Dermis blood vessel endothelial cell (primary cell): ENCODE measurements around the gene TP53I3. TPM values are rescaled to one million over a fixed set of nuclear protein-coding genes. Genes with fewer than 3 reads are reported as not detected.
"Not testable (repeated sequence)": the region's sequence is repeated elsewhere in the genome, so short reads cannot be mapped to it uniquely, and the experiment has no call there.

Source experiments
- DNase-seq: peaks from one replicate; pipeline ENCODE4 v3.0.0; 2010
- total RNA-seq: library from RNA; depleted of rRNA; stranded (reverse); fragments of >200 nt; gene quantifications from 2 replicates; pipeline ENCODE4 v1.2.3, GENCODE V29; 2014

TP53I3 gene
- total RNA-seq, 1 donor from 2014 or later = 88.3 TPM

DNA sequence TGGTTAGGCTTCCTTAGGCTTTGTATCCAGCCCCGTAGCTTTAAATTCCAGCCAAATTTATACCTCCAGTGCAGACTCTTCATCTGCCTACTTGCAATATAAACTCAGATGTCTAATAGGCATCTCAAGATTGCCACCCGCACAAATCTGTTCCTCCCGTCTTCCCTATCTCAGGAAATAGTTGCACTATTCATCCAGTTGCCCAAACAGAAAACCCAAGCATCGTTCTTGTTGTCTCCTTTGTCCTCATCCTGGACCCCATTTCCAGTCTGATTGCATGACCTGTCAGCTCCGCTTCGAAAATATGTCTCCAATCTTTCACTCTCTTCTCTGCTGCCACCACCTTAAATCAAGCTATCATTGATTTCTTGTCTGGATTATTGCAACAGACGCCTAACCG is 32.8 kb downstream of the TP53I3 start:
- DNase-seq = no peak

DNA sequence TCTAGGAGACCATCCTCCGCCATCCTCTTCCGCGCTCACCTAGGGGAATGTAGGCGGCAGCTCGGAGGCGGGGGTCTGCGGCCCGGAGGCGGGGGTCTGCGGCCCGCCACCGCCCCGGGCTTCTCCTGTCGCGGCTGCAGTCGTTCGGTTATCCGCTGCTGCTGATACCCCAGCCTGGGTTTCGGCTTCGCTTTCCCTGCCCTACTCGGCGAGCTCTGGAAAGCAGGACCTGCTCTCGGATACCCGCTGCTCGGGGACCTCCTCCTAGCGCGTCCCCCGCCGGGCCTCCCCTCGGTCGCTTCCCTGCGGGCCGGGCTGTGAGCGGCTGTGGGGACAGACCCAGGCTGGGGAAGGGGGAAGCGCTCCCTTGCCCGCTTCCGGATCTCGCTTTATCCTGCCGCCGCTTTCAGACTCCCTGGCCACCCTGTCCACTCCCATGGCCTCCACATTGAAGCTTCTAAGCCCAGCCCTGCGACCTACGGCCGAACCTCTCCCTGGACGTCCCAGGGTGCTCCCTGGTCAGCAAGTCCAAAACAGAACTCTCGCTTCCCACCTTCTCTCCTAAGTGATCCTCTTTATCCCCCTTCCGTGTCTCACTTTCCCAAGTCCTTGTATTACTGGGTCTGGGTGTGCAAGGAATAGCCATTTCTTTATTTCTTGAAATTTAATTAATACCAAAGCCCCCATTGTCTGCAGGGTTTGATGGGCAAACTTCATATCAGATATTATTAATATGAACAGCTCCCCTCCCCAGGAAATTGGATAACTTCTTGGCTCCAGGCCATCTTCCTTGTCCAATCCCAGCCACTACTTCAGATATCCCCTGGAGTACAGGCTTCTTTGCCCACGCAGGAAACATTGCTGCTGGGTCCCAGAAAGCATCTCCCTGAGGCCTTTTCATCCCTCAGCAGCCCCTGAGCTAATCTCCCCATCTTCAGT is 34.3 kb downstream of the TP53I3 start:
- peak; percentile 35 for DNase-seq

GRCh38 chr2:24049485-24050021 is 35.1 kb downstream of the TP53I3 start, which contains the start of gene FKBP1B:
Gene FKBP1B (plus strand): TSS chr2:24049741. CDS start chr2:24049850, 109 bp downstream.
- peak; percentile 46 for DNase-seq

DNA sequence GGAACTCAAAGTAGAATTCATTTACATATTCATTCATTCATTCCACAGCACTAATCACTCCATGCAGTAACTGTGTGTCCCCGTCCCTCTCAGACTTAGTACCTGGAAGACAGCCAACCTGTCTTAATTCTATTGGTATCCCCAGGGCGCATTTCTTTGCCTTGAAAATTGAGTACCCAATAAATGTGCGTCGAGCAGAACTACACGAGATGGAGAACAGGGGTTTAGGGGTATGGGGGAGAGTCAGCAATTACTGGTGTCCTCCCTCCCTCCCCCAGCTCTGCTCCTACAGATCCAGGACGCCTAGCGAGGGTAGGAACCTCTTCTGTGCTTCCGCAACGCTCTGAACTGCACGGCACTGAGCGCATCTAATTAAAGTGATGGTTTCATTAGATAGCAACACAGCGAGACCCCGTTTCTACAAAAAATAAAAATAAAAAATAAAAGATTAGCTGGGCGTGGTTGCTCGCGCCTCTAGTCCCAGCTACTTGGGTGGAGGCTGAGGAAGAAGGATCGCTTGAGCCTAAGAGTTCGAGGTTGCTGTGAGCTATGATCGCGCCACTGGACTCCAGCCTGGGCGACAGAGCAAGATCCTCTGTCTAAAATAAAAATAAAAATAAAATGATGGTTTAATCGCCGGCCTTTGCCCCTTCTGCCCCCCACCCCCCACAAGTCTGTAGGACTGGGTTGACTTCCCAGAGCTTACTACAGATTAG is 35.7 kb downstream of the TP53I3 start:
- no peak for DNase-seq

GRCh38 chr2:24047703-24048033 is 37.0 kb downstream of the TP53I3 start:
- DNase-seq = no peak

DNA sequence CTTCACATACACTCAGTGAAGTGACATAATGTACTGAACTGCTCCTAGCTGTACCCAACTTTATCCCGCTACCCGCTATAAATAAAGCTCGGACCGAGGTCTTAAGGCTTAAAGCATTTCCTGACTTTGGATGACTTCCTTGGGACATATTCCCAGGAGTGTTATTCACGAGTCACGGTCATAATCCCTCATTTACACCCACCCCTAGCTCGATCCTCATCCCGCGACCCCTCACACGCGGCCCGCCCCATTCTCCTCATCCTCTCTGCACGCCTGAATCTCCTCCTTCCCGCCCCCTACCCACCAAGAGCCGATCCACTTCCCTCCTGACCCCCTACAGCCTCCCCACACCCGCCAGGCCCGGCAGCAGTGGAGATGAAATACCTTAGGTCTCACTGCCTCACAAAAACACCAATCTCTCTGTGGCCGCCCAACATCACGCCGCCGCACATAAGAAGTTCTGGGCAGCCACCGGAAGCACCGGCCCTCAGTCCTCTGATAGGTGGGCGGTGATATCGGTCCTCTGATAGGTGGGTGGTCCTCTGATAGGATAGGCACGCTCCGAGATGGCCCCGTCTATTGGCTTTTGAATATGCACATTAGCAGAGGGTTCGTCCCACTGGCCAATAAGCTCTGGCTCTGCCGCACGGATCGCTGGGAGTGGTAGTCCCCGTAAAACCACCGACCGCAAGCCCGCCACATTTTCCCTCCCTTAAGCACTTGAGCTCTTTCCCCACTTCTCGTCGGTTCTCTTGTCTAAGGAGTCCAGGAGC is 37.5 kb downstream of the TP53I3 start, which contains the start of gene WDCP:
Gene WDCP (minus strand): TSS at position 462 of the 773 bp plus-strand sequence. CDS start 7,897 bp downstream, outside the sequence.
- peak; percentile 99 for DNase-seq

GRCh38 chr2:24046599-24046929 is 38.1 kb downstream of the TP53I3 start:
- DNase-seq = no peak

- no peak for DNase-seq
Measured at GRCh38 chr2:24045511-24046508, 38.8 kb downstream of the TP53I3 start.

DNA sequence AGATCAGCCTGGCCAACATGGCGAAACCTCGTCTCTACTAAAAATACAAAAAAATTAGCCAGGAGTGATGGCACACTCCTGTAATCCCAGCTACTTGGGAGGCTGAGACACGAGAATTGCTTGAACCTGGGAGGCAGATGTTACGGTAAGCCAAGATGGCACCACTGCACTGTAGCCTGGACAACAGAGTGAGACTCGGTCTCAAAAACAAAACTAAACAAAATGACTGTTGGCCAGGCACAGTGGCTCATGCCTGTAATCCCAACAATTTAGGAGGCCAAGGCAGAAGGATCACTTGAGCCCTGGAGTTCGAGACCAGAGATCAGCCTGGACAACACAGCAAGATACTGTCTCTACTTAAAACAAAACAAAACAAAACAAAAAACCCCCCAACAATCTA is 41.5 kb downstream of the TP53I3 start:
- not testable (repeated sequence) for DNase-seq

GRCh38 chr2:24040511-24040910 is 44.1 kb downstream of the TP53I3 start:
- DNase-seq = no peak

DNA sequence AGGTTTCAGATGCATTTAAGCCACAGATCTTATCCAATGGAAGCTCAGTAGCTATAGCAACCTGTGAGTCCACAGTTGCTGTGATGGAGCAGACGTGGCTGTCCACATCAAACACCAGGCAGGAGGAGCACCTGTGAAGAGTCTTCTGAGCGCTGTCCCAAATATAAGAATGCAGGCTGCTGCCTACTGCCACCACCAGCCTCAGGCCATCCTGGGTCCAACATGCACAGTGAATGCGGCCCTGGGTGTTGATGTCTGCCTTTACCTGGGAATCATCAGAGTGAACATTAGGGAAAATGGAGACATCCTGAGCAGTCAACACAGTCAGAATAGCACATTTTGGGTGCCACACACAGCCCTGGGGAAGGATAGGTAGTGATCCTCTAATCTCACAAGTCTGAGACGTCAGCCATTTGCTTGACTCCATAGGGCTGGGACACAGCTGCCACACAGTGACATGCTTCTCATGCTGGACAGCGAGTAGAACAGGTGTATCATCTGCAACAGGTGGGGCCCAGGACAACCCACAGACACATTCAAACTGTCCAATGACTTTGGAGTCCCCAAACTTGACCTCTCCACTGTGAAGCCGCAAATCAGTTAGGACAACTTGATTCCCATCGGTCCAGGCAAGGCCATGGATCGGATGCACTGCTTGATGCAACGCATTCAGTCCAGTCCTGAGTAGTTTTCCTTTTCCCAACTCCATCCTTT is 45.7 kb downstream of the TP53I3 start:
- DNase-seq = no peak

Other genes with a start within 250 kb of the TP53I3 start
- 15.6 and 23.3 TPM in 2 replicates for gene ATAD2B, start 157.7 kb downstream of the TP53I3 start, total RNA-seq
- gene UBXN2A, start 144.4 kb downstream of the TP53I3 start, total RNA-seq = 13.1 and 17.0 TPM in 2 replicates
- gene MFSD2B, start 74.7 kb downstream of the TP53I3 start, total RNA-seq = under 0.01 and 0.09 TPM in 2 replicates
- 11.4 and 13.3 TPM in 2 replicates for gene WDCP, start 37.4 kb downstream of the TP53I3 start, total RNA-seq
- 9.9 and 14.5 TPM in 2 replicates for gene FKBP1B, start 35.1 kb downstream of the TP53I3 start, total RNA-seq
- 113 and 165 TPM in 2 replicates for gene SF3B6, start 8.5 kb downstream of the TP53I3 start, total RNA-seq
- gene PFN4, start 38.5 kb upstream of the TP53I3 start, total RNA-seq = 0.23 and 1.7 TPM in 2 replicates
- gene FAM228B, start 38.6 kb upstream of the TP53I3 start, total RNA-seq = 5.2 and 11.6 TPM in 2 replicates
- 0.28 TPM in 1 of 2 replicates, not detected in the other for gene FAM228A, start 90.2 kb upstream of the TP53I3 start, total RNA-seq